Esophagus muscularis mucosa (tissue), 4 donors: ENCODE measurements around the gene ARSA. TPM values are rescaled to one million over a fixed set of nuclear protein-coding genes. Genes with fewer than 3 reads are reported as not detected.

Experiments
- DNase-seq: peaks from one replicate; pipeline ENCODE4 v3.0.0-alpha.2; 2017; ENCODE audit errors: extremely low spot score
- H3K27ac ChIP-seq, 4 donors: fragments of 200-600 bp; sonication (generic); replicated peaks in 1 of 4; 1 replicate in 3 of 4; 2 replicates in 1 of 4; pipeline ENCODE4 v1.5.1; 2016 to 2019; ENCODE audit warnings: mild to moderate bottlenecking in 1 of 4
- H3K27me3 ChIP-seq, 4 donors: fragments of 200-600 bp; sonication (generic); one replicate each; pipeline versions ENCODE4 v1.5.1 to v1.6.0; 2016 to 2019
- H3K36me3 ChIP-seq, 4 donors: fragments of 200-600 bp; sonication (generic); one replicate each; pipeline ENCODE4 v1.5.1; 2016 to 2019
- H3K4me1 ChIP-seq, 4 donors: fragments of 200-600 bp; sonication (generic); one replicate each; pipeline ENCODE4 v1.5.1; 2016 to 2019
- H3K4me3 ChIP-seq, 4 donors: fragments of 200-600 bp; sonication (generic); 1 replicate in 2 of 4; 2 replicates in 2 of 4; pipeline ENCODE4 v1.5.1; 2016 to 2019; ENCODE audit warnings: mild to moderate bottlenecking in 4 of 4, moderate library complexity in 1 of 4
- H3K9me3 ChIP-seq, 4 donors: fragments of 200-600 bp; sonication (generic); 1 replicate in 3 of 4; 2 replicates in 1 of 4; pipeline ENCODE4 v1.5.1; 2016 to 2019
- EP300 ChIP-seq: sonication (generic); formaldehyde crosslinking; IDR thresholded peaks from one replicate; pipeline ENCODE4 v1.6.1; 2017; ENCODE audit warnings: antibody characterized with exemption
- POLR2A ChIP-seq: fragments of 450-650 bp; IDR thresholded peaks from one replicate; pipeline ENCODE4 v1.6.1; 2017; ENCODE audit warnings: antibody characterized with exemption, moderate library complexity, mild to moderate bottlenecking, low read depth
- POLR2AphosphoS5 ChIP-seq, 2 donors: sonication (generic); formaldehyde crosslinking; IDR thresholded peaks; one replicate each; pipeline ENCODE4 v1.6.1; 2017; ENCODE audit warnings: antibody characterized with exemption in 2 of 2
- WGBS: methylation state at CpG from one replicate; pipeline ENCODE4 v1.1.5; 2018; 5-methylcytosine and 5-hydroxymethylcytosine counted together
- intact Hi-C: fragments of 100-400 bp; cut with DNase I; formaldehyde crosslinking; loops from one replicate; pipeline ENCODE4 v1.15.1; 2023
- total RNA-seq, 4 donors: library from RNA; depleted of rRNA; stranded (reverse); fragments of >200 nt; gene quantifications; one replicate each; pipeline versions ENCODE4 v1.1.0 to v1.2.1, GENCODE V29; 2016
- TF ChIP-seq, protein P1 (sequence below), 3 experiments: fragments of 200-600 bp in 2 of 3; fragments of 450-650 bp in 1 of 3; sonication (generic) in 2 of 3; IDR thresholded peaks; one replicate each; pipeline ENCODE4 v1.5.1; 2017 to 2019; ENCODE audit warnings: antibody characterized with exemption in 3 of 3, mild to moderate bottlenecking in 2 of 3, moderate library complexity in 1 of 3

Gene ARSA
- total RNA-seq, 4 donors from 2014 or later: 24.5 to 49.4 (median 28.8) TPM

DNA sequence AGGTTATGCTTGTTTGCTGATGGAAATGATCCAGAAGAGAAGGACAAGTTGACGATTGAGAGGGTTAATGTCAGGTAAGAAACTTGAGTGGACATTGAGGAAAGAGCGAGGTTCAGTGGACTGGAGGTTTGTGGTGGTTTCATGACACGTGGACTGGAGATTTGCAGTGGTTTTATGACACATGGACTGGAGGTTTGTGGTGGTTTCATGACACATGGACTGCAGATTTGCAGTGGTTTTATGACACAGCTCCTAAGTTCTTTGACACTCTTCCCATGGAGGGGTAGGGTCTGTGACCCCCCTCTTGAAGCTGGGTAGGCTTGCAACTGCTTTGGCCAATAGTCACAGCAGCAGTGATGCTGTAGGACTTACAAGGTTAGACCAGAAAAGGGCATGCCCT, 32.8 kb downstream of the ARSA start:
- Histone ChIP-seq H3K27ac (no peak overlapping the region), H3K4me3 (no peak overlapping the region), H3K4me1 (peaks cover 3 to 7% (median 6%) of the 10 kb centered on the region in 4 donors), H3K36me3 (peaks cover 0 to 3% (median 0%) of the 10 kb centered on the region in 4 donors), H3K9me3 (no peaks in the 10 kb centered on the region), H3K27me3 (peaks cover 0 to 33% (median 5%) of the 10 kb centered on the region in 4 donors)
- intact Hi-C loops: no loop called here
- WGBS: 82% methylated on average over 3 of the region's 3 CpGs
- no peak for DNase-seq
- TF ChIP-seq, protein P1, sequence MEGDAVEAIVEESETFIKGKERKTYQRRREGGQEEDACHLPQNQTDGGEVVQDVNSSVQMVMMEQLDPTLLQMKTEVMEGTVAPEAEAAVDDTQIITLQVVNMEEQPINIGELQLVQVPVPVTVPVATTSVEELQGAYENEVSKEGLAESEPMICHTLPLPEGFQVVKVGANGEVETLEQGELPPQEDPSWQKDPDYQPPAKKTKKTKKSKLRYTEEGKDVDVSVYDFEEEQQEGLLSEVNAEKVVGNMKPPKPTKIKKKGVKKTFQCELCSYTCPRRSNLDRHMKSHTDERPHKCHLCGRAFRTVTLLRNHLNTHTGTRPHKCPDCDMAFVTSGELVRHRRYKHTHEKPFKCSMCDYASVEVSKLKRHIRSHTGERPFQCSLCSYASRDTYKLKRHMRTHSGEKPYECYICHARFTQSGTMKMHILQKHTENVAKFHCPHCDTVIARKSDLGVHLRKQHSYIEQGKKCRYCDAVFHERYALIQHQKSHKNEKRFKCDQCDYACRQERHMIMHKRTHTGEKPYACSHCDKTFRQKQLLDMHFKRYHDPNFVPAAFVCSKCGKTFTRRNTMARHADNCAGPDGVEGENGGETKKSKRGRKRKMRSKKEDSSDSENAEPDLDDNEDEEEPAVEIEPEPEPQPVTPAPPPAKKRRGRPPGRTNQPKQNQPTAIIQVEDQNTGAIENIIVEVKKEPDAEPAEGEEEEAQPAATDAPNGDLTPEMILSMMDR (IDR thresholded peaks at IDR 0.05): no peak
- TF ChIP-seq POLR2A: no peak

DNA sequence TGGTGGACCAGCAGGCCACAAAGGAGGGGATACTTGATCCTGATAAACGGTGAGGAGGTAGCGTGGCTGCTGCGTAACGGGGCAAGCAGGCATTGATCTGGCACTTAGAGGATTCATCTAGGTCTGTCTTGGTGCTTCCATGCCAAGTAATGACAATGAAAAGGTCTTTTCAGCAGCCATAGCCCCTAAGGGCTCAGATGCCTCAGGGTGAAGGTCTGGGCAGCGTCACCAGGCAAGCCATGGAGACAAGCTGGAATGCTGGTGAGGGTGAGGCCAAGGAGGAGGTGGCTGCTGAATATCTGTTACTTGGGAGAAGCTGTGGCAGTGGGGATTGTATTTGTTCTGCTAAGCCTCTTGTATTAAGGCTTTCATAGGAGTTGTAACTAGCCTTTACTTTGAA, 40.5 kb downstream of the ARSA start:
- TF ChIP-seq POLR2A: no peak
- no peak for DNase-seq
- Histone ChIP-seq H3K27me3 (no peaks in the 10 kb centered on the region), H3K36me3 (no peaks in the 10 kb centered on the region), H3K4me1 (peaks cover 7 to 9% (median 8%) of the 10 kb centered on the region in 4 donors), H3K9me3 (no peaks in the 10 kb centered on the region), H3K27ac (no peak overlapping the region), H3K4me3 (no peak overlapping the region)
- intact Hi-C loops: no loop called here
- 100% methylated on average over 1 of the region's 5 CpGs for WGBS

DNA sequence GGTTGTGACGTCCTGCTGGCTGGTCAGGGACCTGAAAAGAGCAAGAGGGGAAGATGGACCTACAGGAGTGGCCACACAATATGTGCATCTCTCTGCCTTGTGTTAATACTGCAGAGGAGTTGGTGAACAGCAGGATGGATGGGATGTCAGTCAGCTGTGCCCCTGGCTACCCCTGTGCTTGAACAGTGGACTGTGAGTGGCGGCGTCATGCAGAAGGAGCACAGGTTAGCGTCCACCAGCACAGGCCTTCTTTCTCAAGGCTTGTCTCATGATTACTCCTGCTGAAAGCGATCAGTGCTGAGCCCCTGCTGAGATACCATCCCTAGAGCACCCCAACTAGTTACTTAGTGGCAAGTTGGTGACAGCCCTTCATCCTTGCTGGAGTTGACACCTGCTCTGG, 41.5 kb downstream of the ARSA start:
- 80% methylated on average over 5 of the region's 5 CpGs for WGBS
- no peak for DNase-seq
- Histone ChIP-seq H3K27ac (no peak overlapping the region), H3K4me3 (no peak overlapping the region), H3K4me1 (peaks cover 12 to 17% (median 15%) of the 10 kb centered on the region in 4 donors), H3K27me3 (no peaks in the 10 kb centered on the region), H3K9me3 (no peaks in the 10 kb centered on the region), H3K36me3 (peaks cover 0 to 1% (median under 1%) of the 10 kb centered on the region in 4 donors)
- intact Hi-C loops: no loop called here
- TF ChIP-seq EP300: no peak
- TF ChIP-seq, protein P1 (IDR thresholded peaks at IDR 0.05): no peak
- no peak for TF ChIP-seq POLR2A
- no peak for TF ChIP-seq POLR2AphosphoS5 (IDR thresholded peaks at IDR 0.05)

DNA sequence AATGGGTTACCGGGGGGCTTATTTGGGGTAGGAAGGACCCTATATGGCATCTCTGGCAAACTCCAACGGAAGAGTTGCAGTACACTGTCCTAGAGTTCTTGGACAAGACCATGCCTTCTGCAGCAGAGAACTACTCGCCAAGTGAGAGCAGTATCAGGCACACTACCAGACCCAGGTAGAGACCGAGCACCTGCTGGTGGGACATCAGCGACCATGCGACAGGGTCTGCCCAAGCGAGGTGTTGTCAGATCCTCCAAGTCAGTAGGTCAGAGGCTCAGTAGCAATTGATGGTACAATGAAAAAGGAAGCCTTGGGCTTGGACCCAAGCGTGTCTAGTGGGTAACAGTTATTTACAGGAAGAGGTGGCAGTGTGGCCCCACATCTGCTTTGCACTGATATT, 42.2 kb downstream of the ARSA start:
- Histone ChIP-seq H3K4me1 (peaks cover 19 to 24% (median 21%) of the 10 kb centered on the region in 4 donors), H3K9me3 (no peaks in the 10 kb centered on the region), H3K4me3 (no peak overlapping the region), H3K27me3 (no peaks in the 10 kb centered on the region), H3K36me3 (peaks cover 0 to 8% (median 6%) of the 10 kb centered on the region in 4 donors), H3K27ac (no peak overlapping the region)
- TF ChIP-seq POLR2AphosphoS5 (IDR thresholded peaks at IDR 0.05) (no peak), EP300 (no peak)
- WGBS: 91% methylated on average over 8 of the region's 8 CpGs
- DNase-seq: no peak
- intact Hi-C loops: no loop called here

DNA sequence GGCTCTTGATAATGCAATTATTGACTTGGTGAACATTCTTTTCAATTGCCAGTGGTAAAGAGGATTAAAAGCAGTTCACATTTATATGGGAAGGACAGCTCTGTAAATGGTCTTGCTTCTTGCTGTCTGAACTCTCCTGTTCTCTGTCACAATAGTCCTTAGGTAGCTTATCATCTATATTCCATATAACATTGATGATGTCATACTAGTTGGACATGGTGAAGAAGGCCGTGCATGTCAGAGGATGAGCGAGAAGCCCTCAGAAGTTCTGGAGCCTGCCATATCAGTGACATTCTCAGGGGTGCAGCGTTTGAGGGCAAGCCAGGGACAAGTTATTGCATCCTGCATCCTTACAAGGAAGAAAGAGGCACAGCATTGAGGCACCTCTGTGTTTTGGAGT, 42.7 kb downstream of the ARSA start:
- no peak for TF ChIP-seq POLR2A
- TF ChIP-seq EP300: no peak
- TF ChIP-seq, protein P1 (IDR thresholded peaks at IDR 0.05): no peak
- TF ChIP-seq POLR2AphosphoS5 (IDR thresholded peaks at IDR 0.05): no peak
- no peaks in the 10 kb centered on the region for H3K9me3 ChIP-seq
- intact Hi-C loops: no loop called here
- no peak overlapping the region for H3K27ac ChIP-seq
- 89% methylated on average over 3 of the region's 3 CpGs for WGBS
- no peak overlapping the region for H3K4me3 ChIP-seq
- H3K4me1 ChIP-seq: peaks cover 19 to 27% (median 22%) of the 10 kb centered on the region in 4 donors
- peaks cover 0 to 12% (median 11%) of the 10 kb centered on the region in 4 donors for H3K36me3 ChIP-seq
- DNase-seq: no peak
- H3K27me3 ChIP-seq: no peaks in the 10 kb centered on the region
